HS-5 (cell line): ENCODE measurements around the gene MST1R.
A peak's percentile ranks its signal among the peaks of the same experiment; 100 is the strongest.
"Not testable (repeated sequence)": the region's sequence is repeated elsewhere in the genome, so short reads cannot be mapped to it uniquely, and the experiment has no call there.

Experiments used
- DNase-seq: peaks from one replicate; pipeline ENCODE4 v3.0.0-alpha.2; 2012; ENCODE audit warnings: low read depth

Gene MST1R

GRCh38 chr3:49903451-49904424 lies at the start of gene MST1R:
MST1R (minus strand) TSS chr3:49903873; CDS start chr3:49903609, 264 bp downstream.
- no peak for DNase-seq

GRCh38 chr3:49952924-49953323 lies 49.3 kb upstream of the MST1R start:
- DNase-seq: no peak

GRCh38 chr3:49942651-49943050 lies 39.0 kb upstream of the MST1R start:
- no peak for DNase-seq

- DNase-seq: no peak
Observed at GRCh38 chr3:49940667-49941249, 37.1 kb upstream of the MST1R start.

- DNase-seq: peak; percentile 79
Observed at GRCh38 chr3:49939858-49940666, 36.4 kb upstream of the MST1R start, which contains the start of gene RBM6. RBM6 (plus strand) TSS chr3:49940150; CDS start chr3:49962642, 22,492 bp downstream.

GRCh38 chr3:49937090-49937489 lies 33.4 kb upstream of the MST1R start:
- DNase-seq: no peak

GRCh38 chr3:49932281-49932680 lies 28.6 kb upstream of the MST1R start:
- DNase-seq: not testable (repeated sequence)

GRCh38 chr3:49930922-49931321 lies 27.2 kb upstream of the MST1R start:
- DNase-seq: no peak

GRCh38 chr3:49930168-49930690 lies 26.6 kb upstream of the MST1R start:
- DNase-seq: no peak

GRCh38 chr3:49929291-49930167 lies 25.9 kb upstream of the MST1R start, which contains the start of gene MON1A:
MON1A (minus strand) TSS chr3:49929811; CDS start chr3:49913346, 16,465 bp downstream.
- DNase-seq: peak; percentile 52

- no peak for DNase-seq
Observed at GRCh38 chr3:49928481-49929017, 24.9 kb upstream of the MST1R start.

GRCh38 chr3:49927798-49928197 lies 24.1 kb upstream of the MST1R start:
- no peak for DNase-seq

GRCh38 chr3:49926117-49926728 lies 22.6 kb upstream of the MST1R start:
- DNase-seq: no peak

- no peak for DNase-seq
Observed at GRCh38 chr3:49925485-49925884, 21.8 kb upstream of the MST1R start.

- DNase-seq: peak; percentile 41
Observed at GRCh38 chr3:49924683-49925082, 21.0 kb upstream of the MST1R start.

GRCh38 chr3:49917806-49918590 lies 14.3 kb upstream of the MST1R start:
- DNase-seq: not testable (repeated sequence)

GRCh38 chr3:49916686-49917085 lies 13.0 kb upstream of the MST1R start:
- no peak for DNase-seq

GRCh38 chr3:49914906-49915305 lies 11.2 kb upstream of the MST1R start:
- no peak for DNase-seq

GRCh38 chr3:49912881-49913281 lies 9.2 kb upstream of the MST1R start:
- no peak for DNase-seq
